Neural progenitor cell (in vitro differentiated cells): ENCODE results near the gene TMEM123. TPM values are rescaled to one million over a fixed set of nuclear protein-coding genes. Genes with fewer than 3 reads are reported as not detected.
"Not testable (repeated sequence)": the region's sequence is repeated elsewhere in the genome, so short reads cannot be mapped to it uniquely, and the experiment has no call there.

ENCODE experiments used
- DNase-seq: peaks from one replicate; pipeline ENCODE4 v3.0.0-alpha.2; 2016; ENCODE audit warnings: low spot score
- H2AFZ ChIP-seq: fragments of 200-600 bp; sonication (generic); replicated peaks from 2 replicates; pipeline ENCODE4 v1.6.1; 2016; ENCODE audit warnings: antibody characterized with exemption
- H3F3A ChIP-seq: fragments of 200-600 bp; sonication (generic); 2 replicates; pipeline ENCODE4 v1.6.1; 2016; ENCODE audit warnings: antibody characterized with exemption, low read depth
- H3K27ac ChIP-seq: fragments of 200-600 bp; sonication (generic); 2 replicates; pipeline ENCODE4 v1.5.1; 2016; ENCODE audit warnings: mild to moderate bottlenecking
- H3K27me3 ChIP-seq: fragments of 200-600 bp; sonication (generic); 2 replicates; pipeline ENCODE4 v1.6.1; 2016; ENCODE audit warnings: mild to moderate bottlenecking, moderate library complexity
- H3K36me3 ChIP-seq: fragments of 200-600 bp; sonication (generic); 2 replicates; pipeline ENCODE4 v1.5.1; 2016
- H3K4me1 ChIP-seq: fragments of 200-600 bp; sonication (generic); 2 replicates; pipeline ENCODE4 v1.6.1; 2016; ENCODE audit warnings: mixed run types
- H3K4me2 ChIP-seq: fragments of 200-600 bp; sonication (generic); 2 replicates; pipeline ENCODE4 v1.6.1; 2016
- H3K4me3 ChIP-seq: fragments of 200-600 bp; sonication (generic); 2 replicates; pipeline ENCODE4 v1.5.1; 2016
- H3K79me2 ChIP-seq: fragments of 200-600 bp; sonication (generic); 2 replicates; pipeline ENCODE4 v1.6.1; 2016; ENCODE audit warnings: low read depth
- H3K9ac ChIP-seq: fragments of 200-600 bp; sonication (generic); 2 replicates; pipeline ENCODE4 v1.6.1; 2016
- H3K9me3 ChIP-seq: fragments of 200-600 bp; sonication (generic); 2 replicates; pipeline ENCODE4 v1.5.1; 2016; ENCODE audit warnings: low read depth
- H4K20me1 ChIP-seq: fragments of 200-600 bp; sonication (generic); 2 replicates; pipeline ENCODE4 v1.6.1; 2016; ENCODE audit warnings: low read depth
- H3K27ac Mint-ChIP-seq: 3 replicates; pipeline ENCODE4 v1.8.0; 2021; ENCODE audit warnings: mixed read lengths
- H3K27me3 Mint-ChIP-seq: 2 replicates; pipeline ENCODE4 v1.8.0; 2022; ENCODE audit warnings: low read depth, mild to moderate bottlenecking, inconsistent platforms, moderate library complexity, mixed read lengths; ENCODE audit not compliant: insufficient read depth
- H3K36me3 Mint-ChIP-seq: 3 replicates; pipeline ENCODE4 v1.8.0; 2021; ENCODE audit warnings: mixed read lengths
- H3K4me1 Mint-ChIP-seq: 3 replicates; pipeline ENCODE4 v1.8.0; 2021; ENCODE audit warnings: mixed read lengths
- H3K4me3 Mint-ChIP-seq: 3 replicates; pipeline ENCODE4 v1.8.0; 2021; ENCODE audit warnings: mild to moderate bottlenecking, moderate library complexity, mixed read lengths
- H3K9me3 Mint-ChIP-seq: 3 replicates; pipeline ENCODE4 v1.8.0; 2020; ENCODE audit warnings: mixed read lengths
- EZH2 ChIP-seq: fragments of 200-600 bp; sonication (generic); IDR thresholded peaks from 2 replicates; pipeline ENCODE4 v1.6.1; 2017; ENCODE audit warnings: antibody characterized with exemption, mild to moderate bottlenecking, moderate library complexity
- EZH2phosphoT487 ChIP-seq: fragments of 200-600 bp; sonication (generic); IDR thresholded peaks from 2 replicates; pipeline ENCODE4 v1.6.1; 2017; ENCODE audit warnings: antibody characterized with exemption
- total RNA-seq: library from RNA; depleted of rRNA; stranded (reverse); fragments of >200 nt; gene quantifications from 2 replicates; pipeline ENCODE4 v1.2.3, GENCODE V29; 2015; ENCODE audit warnings: low replicate concordance
- TF ChIP-seq, protein P1 (sequence below): fragments of 200-600 bp; sonication (generic); IDR thresholded peaks from 2 replicates; pipeline ENCODE4 v1.5.1; 2017; ENCODE audit warnings: antibody characterized with exemption, mild to moderate bottlenecking

TMEM123 gene
- total RNA-seq, 1 donor from 2014 or later: 230 TPM

DNA sequence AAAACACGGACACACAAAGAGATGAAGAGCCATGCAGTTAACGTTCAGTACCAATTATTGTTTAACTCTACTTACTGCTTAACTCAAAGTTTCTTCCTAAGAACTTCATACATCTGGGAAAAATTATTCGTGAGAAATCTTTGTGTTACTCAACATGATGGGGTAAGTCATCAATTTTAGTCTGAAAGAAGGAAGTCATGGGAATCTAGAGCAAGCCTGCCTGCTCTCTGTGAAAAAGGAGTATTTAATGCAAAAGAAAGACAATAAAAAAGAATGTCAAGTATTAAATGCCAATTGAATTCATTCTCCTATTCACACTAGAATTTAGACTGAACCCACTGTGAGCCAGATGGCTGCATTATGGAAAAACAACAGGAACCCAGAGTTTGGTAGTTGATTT, 16.0 kb downstream of the TMEM123 start:
- H3K36me3 Mint-ChIP-seq: peaks cover 72% of the 10 kb centered on the region
- Histone ChIP-seq H4K20me1 (no peaks in the 10 kb centered on the region), H2AFZ (no peak overlapping the region), H3K4me2 (no peak overlapping the region), H3F3A (no peaks in the 10 kb centered on the region), H3K36me3 (peaks cover 19% of the 10 kb centered on the region), H3K4me3 (no peak overlapping the region), H3K9ac (no peak overlapping the region), H3K79me2 (peaks cover 42% of the 10 kb centered on the region), H3K27me3 (no peaks in the 10 kb centered on the region), H3K9me3 (peaks cover 10% of the 10 kb centered on the region), H3K27ac (no peak overlapping the region), H3K4me1 (no peaks in the 10 kb centered on the region)
- DNase-seq: no peak
- TF ChIP-seq EZH2phosphoT487 (no peak), EZH2 (no peak)
- TF ChIP-seq, protein P1, sequence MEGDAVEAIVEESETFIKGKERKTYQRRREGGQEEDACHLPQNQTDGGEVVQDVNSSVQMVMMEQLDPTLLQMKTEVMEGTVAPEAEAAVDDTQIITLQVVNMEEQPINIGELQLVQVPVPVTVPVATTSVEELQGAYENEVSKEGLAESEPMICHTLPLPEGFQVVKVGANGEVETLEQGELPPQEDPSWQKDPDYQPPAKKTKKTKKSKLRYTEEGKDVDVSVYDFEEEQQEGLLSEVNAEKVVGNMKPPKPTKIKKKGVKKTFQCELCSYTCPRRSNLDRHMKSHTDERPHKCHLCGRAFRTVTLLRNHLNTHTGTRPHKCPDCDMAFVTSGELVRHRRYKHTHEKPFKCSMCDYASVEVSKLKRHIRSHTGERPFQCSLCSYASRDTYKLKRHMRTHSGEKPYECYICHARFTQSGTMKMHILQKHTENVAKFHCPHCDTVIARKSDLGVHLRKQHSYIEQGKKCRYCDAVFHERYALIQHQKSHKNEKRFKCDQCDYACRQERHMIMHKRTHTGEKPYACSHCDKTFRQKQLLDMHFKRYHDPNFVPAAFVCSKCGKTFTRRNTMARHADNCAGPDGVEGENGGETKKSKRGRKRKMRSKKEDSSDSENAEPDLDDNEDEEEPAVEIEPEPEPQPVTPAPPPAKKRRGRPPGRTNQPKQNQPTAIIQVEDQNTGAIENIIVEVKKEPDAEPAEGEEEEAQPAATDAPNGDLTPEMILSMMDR: no peak
- H3K4me1 Mint-ChIP-seq: no peaks in the 10 kb centered on the region
- H3K27ac Mint-ChIP-seq: no peak overlapping the region
- H3K9me3 Mint-ChIP-seq: peaks cover 64% of the 10 kb centered on the region
- H3K27me3 Mint-ChIP-seq: peaks cover 6% of the 10 kb centered on the region
- H3K4me3 Mint-ChIP-seq: no peak overlapping the region

DNA sequence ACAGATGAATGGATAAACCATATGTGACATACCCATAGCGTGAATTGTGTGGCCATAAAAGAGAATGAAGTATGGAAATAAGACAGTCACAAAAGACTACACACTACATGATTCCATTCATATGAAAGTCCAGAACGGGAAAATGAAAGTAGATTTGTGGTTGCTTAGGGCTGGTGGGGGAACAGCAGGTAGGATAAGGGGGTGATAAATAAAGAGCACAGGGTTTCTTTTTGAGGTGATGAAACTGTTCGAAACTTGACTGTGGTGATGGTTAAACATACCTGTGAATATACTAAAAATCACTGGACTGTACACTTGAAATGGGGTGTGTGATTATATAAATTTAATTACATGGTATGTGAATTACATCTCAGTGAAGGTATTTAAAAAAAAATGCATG, 16.9 kb downstream of the TMEM123 start:
- Histone ChIP-seq H3K27ac (no peak overlapping the region), H2AFZ (no peak overlapping the region), H3K4me1 (no peaks in the 10 kb centered on the region), H3K4me2 (no peak overlapping the region), H3F3A (no peaks in the 10 kb centered on the region), H3K36me3 (peaks cover 19% of the 10 kb centered on the region), H3K9ac (no peak overlapping the region), H3K79me2 (peaks cover 37% of the 10 kb centered on the region), H4K20me1 (no peaks in the 10 kb centered on the region), H3K27me3 (no peaks in the 10 kb centered on the region), H3K4me3 (no peak overlapping the region), H3K9me3 (peaks cover 10% of the 10 kb centered on the region)
- Mint-ChIP-seq H3K36me3 (peaks cover 70% of the 10 kb centered on the region), H3K27ac (no peak overlapping the region), H3K27me3 (peaks cover 6% of the 10 kb centered on the region), H3K4me1 (no peaks in the 10 kb centered on the region), H3K4me3 (no peak overlapping the region), H3K9me3 (peaks cover 55% of the 10 kb centered on the region)
- TF ChIP-seq EZH2: no peak
- TF ChIP-seq, protein P1: no peak
- DNase-seq: no peak

DNA sequence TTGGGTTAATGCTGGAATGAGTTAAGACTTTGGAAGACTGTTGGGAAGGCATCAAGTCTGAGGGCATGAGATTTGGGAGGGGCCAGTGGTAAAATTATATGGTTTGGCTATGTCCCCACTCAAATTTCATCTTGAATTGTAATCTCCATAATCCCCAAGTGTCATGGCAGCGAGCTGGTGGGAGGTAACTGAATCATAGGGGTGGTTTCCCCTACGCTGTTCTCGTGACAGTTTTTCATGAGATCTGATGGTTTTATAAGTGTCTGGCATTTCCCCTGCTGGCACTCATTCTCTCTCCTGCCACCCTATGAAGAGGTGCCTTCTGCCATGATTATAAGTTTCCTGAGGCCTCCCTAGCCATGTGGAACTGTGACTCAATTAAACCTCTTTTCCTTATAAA, 19.0 kb downstream of the TMEM123 start:
- not testable (repeated sequence) for H3F3A ChIP-seq, H3K4me2 ChIP-seq, H2AFZ ChIP-seq, H3K4me1 ChIP-seq, H3K4me3 ChIP-seq, H3K27me3 ChIP-seq, H3K27ac Mint-ChIP-seq, H3K9ac ChIP-seq, DNase-seq, H4K20me1 ChIP-seq, H3K27ac ChIP-seq, H3K4me3 Mint-ChIP-seq, H3K27me3 Mint-ChIP-seq
- Histone ChIP-seq H3K36me3 (peaks cover 19% of the 10 kb centered on the region), H3K9me3 (peaks cover 10% of the 10 kb centered on the region), H3K79me2 (peaks cover 29% of the 10 kb centered on the region)
- Mint-ChIP-seq H3K9me3 (peaks cover 44% of the 10 kb centered on the region), H3K36me3 (peaks cover 67% of the 10 kb centered on the region), H3K4me1 (peaks cover 10% of the 10 kb centered on the region)

DNA sequence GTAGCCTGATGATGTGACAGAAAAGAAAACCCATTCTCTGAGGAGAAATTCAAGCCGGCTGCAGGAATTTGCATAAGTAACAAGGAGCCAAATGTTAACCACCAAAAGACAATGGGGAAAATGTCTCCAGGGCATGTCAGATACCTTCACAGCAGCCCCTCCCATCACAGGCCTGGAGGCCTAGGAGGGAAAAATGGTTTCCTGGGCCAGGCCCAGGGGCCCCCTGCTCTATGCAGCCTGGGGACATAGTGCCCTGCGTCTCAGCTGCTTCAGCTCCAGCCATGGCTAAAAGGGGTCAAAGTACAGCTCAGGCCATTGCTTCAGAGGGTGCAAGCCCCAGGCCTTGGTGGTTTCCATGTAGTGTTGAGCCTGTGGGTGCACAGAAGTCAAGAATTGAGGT, 20.0 kb downstream of the TMEM123 start:
- not testable (repeated sequence) for DNase-seq, H3K27me3 ChIP-seq, H2AFZ ChIP-seq, H3K9ac ChIP-seq, H3K4me1 ChIP-seq, H3K27ac Mint-ChIP-seq, H3K27ac ChIP-seq, H3K4me3 ChIP-seq, H3F3A ChIP-seq, H3K27me3 Mint-ChIP-seq, H3K4me2 ChIP-seq, H3K4me3 Mint-ChIP-seq, H4K20me1 ChIP-seq
- Histone ChIP-seq H3K9me3 (peaks cover 10% of the 10 kb centered on the region), H3K79me2 (peaks cover 30% of the 10 kb centered on the region), H3K36me3 (peaks cover 17% of the 10 kb centered on the region)
- Mint-ChIP-seq H3K9me3 (peaks cover 37% of the 10 kb centered on the region), H3K4me1 (peaks cover 10% of the 10 kb centered on the region), H3K36me3 (peaks cover 61% of the 10 kb centered on the region)
